GM06990 (cell line): Measurements from ENCODE around the gene INSIG1.

Experiments
- DNase-seq: peaks from one replicate; pipeline ENCODE4 v3.0.0-alpha.2; 2011; ENCODE audit not compliant: insufficient read length; ENCODE audit errors: extremely low read depth
- H3K27me3 ChIP-seq: replicated peaks from 2 replicates; pipeline ENCODE4 v1.6.0; 2011; ENCODE audit warnings: low read length; ENCODE audit not compliant: control insufficient read depth, insufficient read depth
- H3K36me3 ChIP-seq: 2 replicates; pipeline ENCODE4 v1.5.1; 2011; ENCODE audit warnings: low read length; ENCODE audit not compliant: control insufficient read depth, insufficient read depth
- H3K4me3 ChIP-seq: replicated peaks from 2 replicates; pipeline ENCODE4 v1.5.1; 2011; ENCODE audit warnings: low read depth, mild to moderate bottlenecking, control low read depth, low read length
- CTCF ChIP-seq: IDR thresholded peaks from 2 replicates; pipeline ENCODE4 v1.5.1; 2011; ENCODE audit warnings: low read length, control low read depth, mild to moderate bottlenecking, inconsistent platforms; ENCODE audit not compliant: insufficient read depth, poor library complexity, severe bottlenecking

INSIG1 gene

GRCh38 chr7:155323001-155323638, 25.4 kb downstream of the INSIG1 start:
- no peak for TF ChIP-seq CTCF
- no peak for DNase-seq
- H3K36me3 ChIP-seq: no peaks in the 10 kb centered on the region
- no peak overlapping the region for H3K4me3 ChIP-seq
- no peaks in the 10 kb centered on the region for H3K27me3 ChIP-seq

GRCh38 chr7:155324012-155324917, 26.6 kb downstream of the INSIG1 start:
- no peak for DNase-seq
- no peaks in the 10 kb centered on the region for H3K27me3 ChIP-seq
- no peaks in the 10 kb centered on the region for H3K36me3 ChIP-seq
- TF ChIP-seq CTCF: no peak
- H3K4me3 ChIP-seq: no peak overlapping the region

GRCh38 chr7:155324918-155325235, 27.2 kb downstream of the INSIG1 start:
- no peak for TF ChIP-seq CTCF
- Histone ChIP-seq H3K4me3 (no peak overlapping the region), H3K36me3 (no peaks in the 10 kb centered on the region), H3K27me3 (no peaks in the 10 kb centered on the region)
- no peak for DNase-seq

GRCh38 chr7:155326385-155326784, 28.7 kb downstream of the INSIG1 start:
- Histone ChIP-seq H3K27me3 (no peaks in the 10 kb centered on the region), H3K4me3 (no peak overlapping the region), H3K36me3 (no peaks in the 10 kb centered on the region)
- no peak for DNase-seq
- TF ChIP-seq CTCF: no peak

GRCh38 chr7:155327590-155328320, 30.1 kb downstream of the INSIG1 start:
- no peak for TF ChIP-seq CTCF
- no peaks in the 10 kb centered on the region for H3K27me3 ChIP-seq
- no peaks in the 10 kb centered on the region for H3K36me3 ChIP-seq
- no peak overlapping the region for H3K4me3 ChIP-seq
- no peak for DNase-seq
